ENCODE data around the gene COMMD9.

The COMMD9 gene

GRCh38 chr11:36222831-36223635 lies 66.2 kb downstream of the COMMD9 start:
- no peak for DNase-seq (ENCODE audit: low spot score)

All from HuH-7.5 (cell line).